Skeletal muscle cell (primary cell): Measurements from ENCODE around the gene XKR7.
"Not testable (repeated sequence)": the region's sequence is repeated elsewhere in the genome, so short reads cannot be mapped to it uniquely, and the experiment has no call there.

ENCODE experiments used
- DNase-seq: peaks from one replicate; pipeline ENCODE4 v3.0.0-alpha.2; 2010; ENCODE audit warnings: low read depth
- H3K4me3 ChIP-seq: 2 replicates; pipeline ENCODE4 v1.5.1; 2011; ENCODE audit warnings: low read depth, mild to moderate bottlenecking, control low read depth, low read length, moderate library complexity

Gene XKR7

GRCh38 chr20:31967830-31968249 is at the start of gene XKR7:
TSS of gene XKR7 (plus strand) at chr20:31968151. CDS start at chr20:31968176, 25 bp downstream.
- no peak for DNase-seq
- peak within 1 kb of the TSS; percentile 22 for H3K4me3 ChIP-seq

- no peak for DNase-seq
- H3K4me3 ChIP-seq = no peak overlapping the region
These were observed 49.4 kb upstream of the XKR7 start for GRCh38 chr20:31918466-31919105.

- no peak overlapping the region for H3K4me3 ChIP-seq
- DNase-seq = no peak
These were observed 48.4 kb upstream of the XKR7 start for GRCh38 chr20:31919410-31920155.

- no peak overlapping the region for H3K4me3 ChIP-seq
- no peak for DNase-seq
These were observed 47.6 kb upstream of the XKR7 start for GRCh38 chr20:31920275-31920855.

- not testable (repeated sequence) for H3K4me3 ChIP-seq, DNase-seq
These were observed 46.5 kb upstream of the XKR7 start for GRCh38 chr20:31921480-31921879.

GRCh38 chr20:31922181-31922580 is 45.8 kb upstream of the XKR7 start:
- DNase-seq = no peak
- no peak overlapping the region for H3K4me3 ChIP-seq

GRCh38 chr20:31922588-31922987 is 45.4 kb upstream of the XKR7 start:
- no peak for DNase-seq

GRCh38 chr20:31923388-31924331 is 44.3 kb upstream of the XKR7 start:
- H3K4me3 ChIP-seq = no peak overlapping the region
- no peak for DNase-seq

More at GRCh38 chr20:31922588-31922987, 45.4 kb upstream of the XKR7 start:
- no peak overlapping the region for H3K4me3 ChIP-seq

- no peak overlapping the region for H3K4me3 ChIP-seq
- DNase-seq = no peak
These were observed 43.4 kb upstream of the XKR7 start for GRCh38 chr20:31924561-31924960.

- no peak for DNase-seq
- H3K4me3 ChIP-seq = no peak overlapping the region
These were observed 42.3 kb upstream of the XKR7 start for GRCh38 chr20:31925631-31926030.

GRCh38 chr20:31926493-31926892 is 41.5 kb upstream of the XKR7 start:
- no peak overlapping the region for H3K4me3 ChIP-seq
- DNase-seq = no peak

- H3K4me3 ChIP-seq = no peak overlapping the region
These were observed 40.3 kb upstream of the XKR7 start for GRCh38 chr20:31927627-31928159.

GRCh38 chr20:31929631-31930030 is 38.3 kb upstream of the XKR7 start:
- not testable (repeated sequence) for DNase-seq, H3K4me3 ChIP-seq

More at GRCh38 chr20:31927627-31928159, 40.3 kb upstream of the XKR7 start:
- no peak for DNase-seq

- no peak for DNase-seq
These were observed 37.2 kb upstream of the XKR7 start for GRCh38 chr20:31930779-31931178.

GRCh38 chr20:31933698-31934097 is 34.3 kb upstream of the XKR7 start:
- no peak overlapping the region for H3K4me3 ChIP-seq
- DNase-seq = no peak

More at GRCh38 chr20:31930779-31931178, 37.2 kb upstream of the XKR7 start:
- no peak overlapping the region for H3K4me3 ChIP-seq

GRCh38 chr20:31934491-31934890 is 33.5 kb upstream of the XKR7 start:
- DNase-seq = no peak
- H3K4me3 ChIP-seq = no peak overlapping the region

GRCh38 chr20:31934968-31935764 is 32.8 kb upstream of the XKR7 start:
- no peak for DNase-seq

GRCh38 chr20:31936420-31936819 is 31.5 kb upstream of the XKR7 start:
- no peak for DNase-seq
- no peak overlapping the region for H3K4me3 ChIP-seq

More at GRCh38 chr20:31934968-31935764, 32.8 kb upstream of the XKR7 start:
- no peak overlapping the region for H3K4me3 ChIP-seq
